ENCODE data around the gene DCXR. TPM values are rescaled to one million over a fixed set of nuclear protein-coding genes. Genes with fewer than 3 reads are reported as not detected.

DCXR gene
- total and polyA plus RNA-seq, 2 of the 13 experiments (the other 11 are each of a cell fraction or from before 2014, with no cell fraction given), result 287 to 311 TPM

DNA sequence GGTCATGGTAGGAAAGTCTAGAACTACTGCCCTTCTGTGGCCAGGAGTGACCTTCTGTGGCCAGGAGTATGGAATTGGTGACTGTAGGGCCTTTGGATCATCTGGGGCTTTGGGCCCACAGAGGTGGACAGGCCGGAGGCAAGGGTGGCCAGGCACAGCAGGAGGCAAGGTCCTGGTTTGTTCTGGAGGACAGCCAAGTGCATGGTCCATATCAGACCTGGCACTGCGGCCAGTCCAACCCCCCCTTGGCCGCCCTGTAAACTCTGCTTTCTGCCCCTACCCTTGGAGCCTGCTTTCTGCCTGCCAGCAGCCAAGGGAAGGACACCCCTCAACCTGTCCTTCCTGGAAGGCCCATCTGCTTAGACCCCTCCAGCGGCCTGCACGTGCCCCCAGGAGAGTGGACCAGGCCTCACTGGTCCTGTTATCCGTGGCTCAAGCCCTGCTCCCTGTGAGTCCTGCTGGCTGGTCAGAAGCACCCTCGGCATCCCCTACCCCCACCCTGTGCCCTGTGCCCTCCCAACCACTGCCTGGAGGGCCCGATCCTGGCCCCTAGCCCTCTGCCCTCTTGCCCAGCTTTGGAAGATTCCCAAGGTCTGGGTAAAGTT is 2.3 kb upstream of the DCXR start (continued):
- TF ChIP-seq, protein P1, sequence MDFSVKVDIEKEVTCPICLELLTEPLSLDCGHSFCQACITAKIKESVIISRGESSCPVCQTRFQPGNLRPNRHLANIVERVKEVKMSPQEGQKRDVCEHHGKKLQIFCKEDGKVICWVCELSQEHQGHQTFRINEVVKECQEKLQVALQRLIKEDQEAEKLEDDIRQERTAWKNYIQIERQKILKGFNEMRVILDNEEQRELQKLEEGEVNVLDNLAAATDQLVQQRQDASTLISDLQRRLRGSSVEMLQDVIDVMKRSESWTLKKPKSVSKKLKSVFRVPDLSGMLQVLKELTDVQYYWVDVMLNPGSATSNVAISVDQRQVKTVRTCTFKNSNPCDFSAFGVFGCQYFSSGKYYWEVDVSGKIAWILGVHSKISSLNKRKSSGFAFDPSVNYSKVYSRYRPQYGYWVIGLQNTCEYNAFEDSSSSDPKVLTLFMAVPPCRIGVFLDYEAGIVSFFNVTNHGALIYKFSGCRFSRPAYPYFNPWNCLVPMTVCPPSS (IDR thresholded peaks at IDR 0.05), result no peak
- TF ChIP-seq, protein P2, sequence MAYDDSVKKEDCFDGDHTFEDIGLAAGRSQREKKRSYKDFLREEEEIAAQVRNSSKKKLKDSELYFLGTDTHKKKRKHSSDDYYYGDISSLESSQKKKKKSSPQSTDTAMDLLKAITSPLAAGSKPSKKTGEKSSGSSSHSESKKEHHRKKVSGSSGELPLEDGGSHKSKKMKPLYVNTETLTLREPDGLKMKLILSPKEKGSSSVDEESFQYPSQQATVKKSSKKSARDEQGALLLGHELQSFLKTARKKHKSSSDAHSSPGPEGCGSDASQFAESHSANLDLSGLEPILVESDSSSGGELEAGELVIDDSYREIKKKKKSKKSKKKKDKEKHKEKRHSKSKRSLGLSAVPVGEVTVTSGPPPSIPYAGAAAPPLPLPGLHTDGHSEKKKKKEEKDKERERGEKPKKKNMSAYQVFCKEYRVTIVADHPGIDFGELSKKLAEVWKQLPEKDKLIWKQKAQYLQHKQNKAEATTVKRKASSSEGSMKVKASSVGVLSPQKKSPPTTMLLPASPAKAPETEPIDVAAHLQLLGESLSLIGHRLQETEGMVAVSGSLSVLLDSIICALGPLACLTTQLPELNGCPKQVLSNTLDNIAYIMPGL (CRISPR knock-in tag; IDR thresholded peaks at IDR 0.05; ENCODE audit: borderline replicate concordance in 1 of 2, low read depth in 1 of 2), result 0 out of 4 replicates have a peak, but pooled peaks of 1 of the 2 experiments have one; percentile 37
- TF ChIP-seq ZFP36 (IDR thresholded peaks at IDR 0.05; ENCODE audit: borderline replicate concordance, low read depth, low read length, partially characterized antibody) (no peak), DNMT3B (CRISPR knock-in tag; conservative IDR thresholded peaks at IDR 0.05) (no peak), PAX8 (CRISPR knock-in tag; IDR thresholded peaks at IDR 0.05; ENCODE audit: borderline replicate concordance) (no peak), GTF3A (CRISPR knock-in tag; conservative IDR thresholded peaks at IDR 0.05) (no peak), ZNF207 (IDR thresholded peaks at IDR 0.05; ENCODE audit: borderline replicate concordance) (no peak), PHF21A (CRISPR knock-in tag; IDR thresholded peaks at IDR 0.05) (no peak), IRX3 (CRISPR knock-in tag; IDR thresholded peaks at IDR 0.05; ENCODE audit: borderline replicate concordance, low read depth) (no peak), ZMYM3 (CRISPR knock-in tag; IDR thresholded peaks at IDR 0.05) (peak; percentile 38; the same call in 1 of the 2 replicates), ZNF496 (CRISPR knock-in tag; IDR thresholded peaks at IDR 0.05; ENCODE audit: insufficient replicate concordance) (no peak)
- TF ChIP-seq, protein P3, sequence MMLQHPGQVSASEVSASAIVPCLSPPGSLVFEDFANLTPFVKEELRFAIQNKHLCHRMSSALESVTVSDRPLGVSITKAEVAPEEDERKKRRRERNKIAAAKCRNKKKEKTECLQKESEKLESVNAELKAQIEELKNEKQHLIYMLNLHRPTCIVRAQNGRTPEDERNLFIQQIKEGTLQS (CRISPR knock-in tag; IDR thresholded peaks at IDR 0.05), result no peak
- TF ChIP-seq, protein P4, sequence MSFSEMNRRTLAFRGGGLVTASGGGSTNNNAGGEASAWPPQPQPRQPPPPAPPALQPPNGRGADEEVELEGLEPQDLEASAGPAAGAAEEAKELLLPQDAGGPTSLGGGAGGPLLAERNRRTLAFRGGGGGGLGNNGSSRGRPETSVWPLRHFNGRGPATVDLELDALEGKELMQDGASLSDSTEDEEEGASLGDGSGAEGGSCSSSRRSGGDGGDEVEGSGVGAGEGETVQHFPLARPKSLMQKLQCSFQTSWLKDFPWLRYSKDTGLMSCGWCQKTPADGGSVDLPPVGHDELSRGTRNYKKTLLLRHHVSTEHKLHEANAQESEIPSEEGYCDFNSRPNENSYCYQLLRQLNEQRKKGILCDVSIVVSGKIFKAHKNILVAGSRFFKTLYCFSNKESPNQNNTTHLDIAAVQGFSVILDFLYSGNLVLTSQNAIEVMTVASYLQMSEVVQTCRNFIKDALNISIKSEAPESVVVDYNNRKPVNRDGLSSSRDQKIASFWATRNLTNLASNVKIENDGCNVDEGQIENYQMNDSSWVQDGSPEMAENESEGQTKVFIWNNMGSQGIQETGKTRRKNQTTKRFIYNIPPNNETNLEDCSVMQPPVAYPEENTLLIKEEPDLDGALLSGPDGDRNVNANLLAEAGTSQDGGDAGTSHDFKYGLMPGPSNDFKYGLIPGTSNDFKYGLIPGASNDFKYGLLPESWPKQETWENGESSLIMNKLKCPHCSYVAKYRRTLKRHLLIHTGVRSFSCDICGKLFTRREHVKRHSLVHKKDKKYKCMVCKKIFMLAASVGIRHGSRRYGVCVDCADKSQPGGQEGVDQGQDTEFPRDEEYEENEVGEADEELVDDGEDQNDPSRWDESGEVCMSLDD (CRISPR knock-in tag; IDR thresholded peaks at IDR 0.05; ENCODE audit: borderline replicate concordance), result no peak
- TF ChIP-seq, protein P5, sequence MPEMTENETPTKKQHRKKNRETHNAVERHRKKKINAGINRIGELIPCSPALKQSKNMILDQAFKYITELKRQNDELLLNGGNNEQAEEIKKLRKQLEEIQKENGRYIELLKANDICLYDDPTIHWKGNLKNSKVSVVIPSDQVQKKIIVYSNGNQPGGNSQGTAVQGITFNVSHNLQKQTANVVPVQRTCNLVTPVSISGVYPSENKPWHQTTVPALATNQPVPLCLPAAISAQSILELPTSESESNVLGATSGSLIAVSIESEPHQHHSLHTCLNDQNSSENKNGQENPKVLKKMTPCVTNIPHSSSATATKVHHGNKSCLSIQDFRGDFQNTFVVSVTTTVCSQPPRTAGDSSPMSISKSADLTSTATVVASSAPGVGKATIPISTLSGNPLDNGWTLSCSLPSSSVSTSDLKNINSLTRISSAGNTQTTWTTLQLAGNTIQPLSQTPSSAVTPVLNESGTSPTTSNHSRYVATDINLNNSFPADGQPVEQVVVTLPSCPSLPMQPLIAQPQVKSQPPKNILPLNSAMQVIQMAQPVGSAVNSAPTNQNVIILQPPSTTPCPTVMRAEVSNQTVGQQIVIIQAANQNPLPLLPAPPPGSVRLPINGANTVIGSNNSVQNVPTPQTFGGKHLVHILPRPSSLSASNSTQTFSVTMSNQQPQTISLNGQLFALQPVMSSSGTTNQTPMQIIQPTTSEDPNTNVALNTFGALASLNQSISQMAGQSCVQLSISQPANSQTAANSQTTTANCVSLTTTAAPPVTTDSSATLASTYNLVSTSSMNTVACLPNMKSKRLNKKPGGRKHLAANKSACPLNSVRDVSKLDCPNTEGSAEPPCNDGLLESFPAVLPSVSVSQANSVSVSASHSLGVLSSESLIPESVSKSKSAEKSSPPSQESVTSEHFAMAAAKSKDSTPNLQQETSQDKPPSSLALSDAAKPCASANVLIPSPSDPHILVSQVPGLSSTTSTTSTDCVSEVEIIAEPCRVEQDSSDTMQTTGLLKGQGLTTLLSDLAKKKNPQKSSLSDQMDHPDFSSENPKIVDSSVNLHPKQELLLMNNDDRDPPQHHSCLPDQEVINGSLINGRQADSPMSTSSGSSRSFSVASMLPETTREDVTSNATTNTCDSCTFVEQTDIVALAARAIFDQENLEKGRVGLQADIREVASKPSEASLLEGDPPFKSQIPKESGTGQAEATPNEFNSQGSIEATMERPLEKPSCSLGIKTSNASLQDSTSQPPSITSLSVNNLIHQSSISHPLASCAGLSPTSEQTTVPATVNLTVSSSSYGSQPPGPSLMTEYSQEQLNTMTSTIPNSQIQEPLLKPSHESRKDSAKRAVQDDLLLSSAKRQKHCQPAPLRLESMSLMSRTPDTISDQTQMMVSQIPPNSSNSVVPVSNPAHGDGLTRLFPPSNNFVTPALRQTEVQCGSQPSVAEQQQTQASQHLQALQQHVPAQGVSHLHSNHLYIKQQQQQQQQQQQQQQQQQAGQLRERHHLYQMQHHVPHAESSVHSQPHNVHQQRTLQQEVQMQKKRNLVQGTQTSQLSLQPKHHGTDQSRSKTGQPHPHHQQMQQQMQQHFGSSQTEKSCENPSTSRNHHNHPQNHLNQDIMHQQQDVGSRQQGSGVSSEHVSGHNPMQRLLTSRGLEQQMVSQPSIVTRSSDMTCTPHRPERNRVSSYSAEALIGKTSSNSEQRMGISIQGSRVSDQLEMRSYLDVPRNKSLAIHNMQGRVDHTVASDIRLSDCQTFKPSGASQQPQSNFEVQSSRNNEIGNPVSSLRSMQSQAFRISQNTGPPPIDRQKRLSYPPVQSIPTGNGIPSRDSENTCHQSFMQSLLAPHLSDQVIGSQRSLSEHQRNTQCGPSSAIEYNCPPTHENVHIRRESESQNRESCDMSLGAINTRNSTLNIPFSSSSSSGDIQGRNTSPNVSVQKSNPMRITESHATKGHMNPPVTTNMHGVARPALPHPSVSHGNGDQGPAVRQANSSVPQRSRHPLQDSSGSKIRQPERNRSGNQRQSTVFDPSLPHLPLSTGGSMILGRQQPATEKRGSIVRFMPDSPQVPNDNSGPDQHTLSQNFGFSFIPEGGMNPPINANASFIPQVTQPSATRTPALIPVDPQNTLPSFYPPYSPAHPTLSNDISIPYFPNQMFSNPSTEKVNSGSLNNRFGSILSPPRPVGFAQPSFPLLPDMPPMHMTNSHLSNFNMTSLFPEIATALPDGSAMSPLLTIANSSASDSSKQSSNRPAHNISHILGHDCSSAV (CRISPR knock-in tag; IDR thresholded peaks at IDR 0.05; ENCODE audit: borderline replicate concordance), result no peak
